Measurements from ENCODE around the gene NDUFS4.

NDUFS4 gene

GRCh38 chr5:53568871-53569270 is 8.4 kb downstream of the NDUFS4 start:
- H3K27ac ChIP-seq: no peak overlapping the region
- no peak for DNase-seq (ENCODE audit: low spot score)
- CTCF ChIA-PET: interaction anchor here (0.8 kb wide), 1 partner anchor 466 kb away, joined by 3 read pairs; no protein-coding TSS in a partner anchor
- POLR2A ChIA-PET (ENCODE audit: low non-redundant PET): interaction anchor here (0.5 kb wide), 1 partner anchor 145 kb away, joined by 4 read pairs; no protein-coding TSS in a partner anchor
- TF ChIP-seq, protein P1, sequence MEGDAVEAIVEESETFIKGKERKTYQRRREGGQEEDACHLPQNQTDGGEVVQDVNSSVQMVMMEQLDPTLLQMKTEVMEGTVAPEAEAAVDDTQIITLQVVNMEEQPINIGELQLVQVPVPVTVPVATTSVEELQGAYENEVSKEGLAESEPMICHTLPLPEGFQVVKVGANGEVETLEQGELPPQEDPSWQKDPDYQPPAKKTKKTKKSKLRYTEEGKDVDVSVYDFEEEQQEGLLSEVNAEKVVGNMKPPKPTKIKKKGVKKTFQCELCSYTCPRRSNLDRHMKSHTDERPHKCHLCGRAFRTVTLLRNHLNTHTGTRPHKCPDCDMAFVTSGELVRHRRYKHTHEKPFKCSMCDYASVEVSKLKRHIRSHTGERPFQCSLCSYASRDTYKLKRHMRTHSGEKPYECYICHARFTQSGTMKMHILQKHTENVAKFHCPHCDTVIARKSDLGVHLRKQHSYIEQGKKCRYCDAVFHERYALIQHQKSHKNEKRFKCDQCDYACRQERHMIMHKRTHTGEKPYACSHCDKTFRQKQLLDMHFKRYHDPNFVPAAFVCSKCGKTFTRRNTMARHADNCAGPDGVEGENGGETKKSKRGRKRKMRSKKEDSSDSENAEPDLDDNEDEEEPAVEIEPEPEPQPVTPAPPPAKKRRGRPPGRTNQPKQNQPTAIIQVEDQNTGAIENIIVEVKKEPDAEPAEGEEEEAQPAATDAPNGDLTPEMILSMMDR (conservative IDR thresholded peaks at IDR 0.05; ENCODE audit: low read depth): no peak

GRCh38 chr5:53569453-53569852 is 9.0 kb downstream of the NDUFS4 start:
- H3K27ac ChIP-seq: no peak overlapping the region
- ChIA-PET CTCF (interaction anchor here (0.8 kb wide), 1 partner anchor 465 kb away, joined by 3 read pairs; no protein-coding TSS in a partner anchor), POLR2A (ENCODE audit: low non-redundant PET) (no interaction called here)
- no peak for DNase-seq (ENCODE audit: low spot score)
- TF ChIP-seq, protein P1 (conservative IDR thresholded peaks at IDR 0.05; ENCODE audit: low read depth): no peak

DNA sequence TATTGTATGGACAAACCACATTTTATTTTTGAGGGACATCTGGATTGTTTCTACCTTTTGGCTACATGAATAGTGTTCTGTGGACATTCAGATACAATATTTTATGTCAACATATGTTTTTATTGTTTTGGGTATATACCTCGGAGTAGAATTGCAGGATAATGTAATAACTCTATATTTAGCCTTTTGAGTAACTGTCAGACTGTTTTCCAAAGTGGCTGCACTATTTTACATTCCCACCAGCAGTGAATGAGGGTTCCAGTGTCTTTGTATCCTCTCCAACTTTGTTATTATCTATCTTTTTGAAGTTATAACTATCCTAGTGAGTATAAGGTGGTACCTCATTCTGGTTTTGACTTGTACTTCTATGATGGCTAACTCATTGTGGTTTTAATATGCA is 11.0 kb downstream of the NDUFS4 start:
- H3K27ac ChIP-seq: no peak overlapping the region
- TF ChIP-seq, protein P1 (conservative IDR thresholded peaks at IDR 0.05; ENCODE audit: low read depth): no peak
- CTCF ChIA-PET: no interaction called here
- DNase-seq (ENCODE audit: low spot score): no peak
- POLR2A ChIA-PET (ENCODE audit: low non-redundant PET): no interaction called here

- POLR2A ChIA-PET (ENCODE audit: low non-redundant PET): no interaction called here
- CTCF ChIA-PET: interaction anchor here (0.6 kb wide), 1 partner anchor 296 kb away, joined by 3 read pairs; no protein-coding TSS in a partner anchor
- TF ChIP-seq, protein P1 (conservative IDR thresholded peaks at IDR 0.05; ENCODE audit: low read depth): no peak
Measured at GRCh38 chr5:53575101-53575500, 14.7 kb downstream of the NDUFS4 start.

DNA sequence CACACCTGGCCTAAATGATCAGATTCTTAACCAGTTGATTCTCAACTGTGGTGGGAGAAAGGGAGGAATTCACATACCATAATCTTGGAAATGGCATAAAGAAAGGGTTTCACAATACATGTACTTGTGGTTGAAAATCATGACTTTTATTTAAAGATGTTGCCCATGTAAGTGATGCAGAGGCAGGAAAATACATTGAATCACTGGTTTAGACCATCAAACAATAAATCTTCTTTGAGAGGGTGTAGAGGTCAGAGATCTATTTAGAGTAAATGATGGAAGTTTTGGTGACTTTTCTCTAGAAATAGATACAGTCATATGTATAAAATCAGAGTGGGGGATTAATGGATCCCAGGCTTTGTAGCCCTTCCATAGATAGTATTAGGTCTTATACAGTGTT is 15.4 kb downstream of the NDUFS4 start:
- no peak for DNase-seq (ENCODE audit: low spot score)
- TF ChIP-seq, protein P1 (conservative IDR thresholded peaks at IDR 0.05; ENCODE audit: low read depth): no peak
- no peak overlapping the region for H3K27ac ChIP-seq
- ChIA-PET POLR2A (ENCODE audit: low non-redundant PET) (no interaction called here), CTCF (interaction anchor here (0.8 kb wide), 1 partner anchor 98 kb away, joined by 3 read pairs; no protein-coding TSS in a partner anchor)

More at GRCh38 chr5:53575101-53575500, 14.7 kb downstream of the NDUFS4 start:
- DNase-seq (ENCODE audit: low spot score): no peak
- no peak overlapping the region for H3K27ac ChIP-seq

GRCh38 chr5:53576674-53577073 is 16.2 kb downstream of the NDUFS4 start:
- DNase-seq (ENCODE audit: low spot score): no peak
- TF ChIP-seq, protein P1 (conservative IDR thresholded peaks at IDR 0.05; ENCODE audit: low read depth): no peak
- ChIA-PET CTCF (interaction anchor here (0.6 to 1.4 kb wide), 4 partner anchors 12 to 1585 kb away, joined by 3 to 4 read pairs (median 4); no protein-coding TSS in a partner anchor), POLR2A (ENCODE audit: low non-redundant PET) (no interaction called here)
- H3K27ac ChIP-seq: no peak overlapping the region

Data from RWPE1 (cell line).